Measurements from ENCODE around the gene KRT82.

KRT82 gene

DNA sequence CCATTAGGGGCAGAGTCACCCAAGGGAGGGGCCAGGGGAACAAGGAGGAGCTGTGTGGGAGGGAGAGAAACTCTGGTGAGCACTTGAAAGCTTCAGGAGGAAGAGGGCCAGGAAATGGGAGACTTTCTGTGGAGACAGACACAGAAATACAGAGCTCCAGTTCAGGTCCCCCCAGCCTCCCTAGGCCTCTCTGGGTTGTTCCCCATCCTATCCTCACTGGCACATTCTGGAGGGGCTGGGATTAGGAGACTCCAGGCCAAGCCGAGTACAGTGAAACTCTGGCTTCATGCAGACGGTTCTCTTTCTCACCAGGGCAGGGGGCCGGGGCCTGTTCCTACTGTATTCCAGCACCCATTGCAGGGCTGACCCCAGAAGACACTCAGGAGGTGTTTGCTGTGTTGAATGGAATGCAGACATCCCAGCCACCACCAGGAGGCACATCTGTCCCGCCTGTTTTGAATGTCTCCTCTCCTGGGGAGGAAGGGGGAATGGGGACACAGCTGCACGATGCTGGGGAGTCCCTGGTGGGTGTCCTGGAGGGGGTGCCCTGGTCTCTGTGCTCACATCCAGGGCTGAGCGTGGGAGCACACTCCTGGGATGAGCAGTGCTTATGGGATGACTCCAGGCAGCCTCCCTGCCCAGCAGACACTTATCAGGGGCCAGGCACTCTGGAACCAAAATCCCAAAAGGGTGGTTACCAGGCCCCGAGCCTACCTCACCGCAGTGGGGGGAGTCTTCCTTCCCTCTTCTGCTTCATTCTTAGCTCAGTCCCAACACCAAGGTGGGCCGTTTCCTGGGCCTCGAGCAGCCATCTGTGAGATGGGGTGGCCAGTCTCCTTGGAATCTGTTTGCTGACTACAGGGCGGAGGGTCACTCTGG is 15.2 kb downstream of the KRT82 start:
- no peak for FAIRE-seq
- TF ChIP-seq POLR2A (IDR thresholded peaks at IDR 0.05; ENCODE audit: low read depth, low read length): no peak
- DNase-seq (ENCODE audit: insufficient read length, low spot score): peak; percentile 51

DNA sequence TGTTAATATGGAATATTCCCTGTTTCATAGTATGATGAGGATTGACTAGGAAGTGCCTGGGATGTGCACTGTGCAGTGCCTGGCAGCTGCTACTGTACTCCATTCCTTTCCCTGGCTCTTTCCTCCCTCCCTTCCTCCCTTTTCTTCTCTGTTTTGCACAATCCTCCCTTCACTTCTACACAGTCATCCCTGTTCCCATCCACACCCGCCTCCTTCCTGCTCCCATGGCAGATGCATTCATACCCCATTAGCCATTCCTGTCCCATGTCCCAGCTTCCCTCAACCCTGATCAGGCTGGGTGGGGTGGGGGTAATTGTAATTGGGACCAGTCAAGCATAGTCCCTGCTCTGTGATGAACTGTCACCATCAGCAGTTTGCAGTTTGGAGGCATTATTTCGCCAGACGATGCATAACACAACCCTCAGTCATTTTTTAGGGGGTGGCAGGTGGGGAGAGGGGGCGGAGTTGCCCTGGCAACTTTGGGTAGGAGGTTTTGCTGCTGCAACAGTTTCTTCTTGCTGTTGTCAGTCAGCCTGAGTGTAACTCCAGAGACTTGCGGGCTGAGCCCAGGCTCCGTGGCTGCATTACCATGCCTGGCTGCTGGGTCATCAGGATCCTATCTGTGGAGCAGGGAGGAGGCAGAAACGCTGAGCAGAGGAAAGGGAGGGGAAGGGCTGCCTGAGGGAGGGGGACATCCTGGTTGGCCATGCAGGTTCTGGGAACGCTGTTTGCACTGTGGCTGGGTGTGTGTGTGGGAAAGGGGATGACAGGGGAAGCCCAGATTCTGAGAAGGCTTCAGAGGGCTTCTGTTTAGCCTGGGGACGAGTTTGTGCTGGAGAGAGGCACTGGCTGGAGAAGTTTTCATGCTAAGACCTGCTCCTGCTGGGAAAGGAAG is 16.6 kb downstream of the KRT82 start:
- no peak for FAIRE-seq
- no peak for DNase-seq (ENCODE audit: insufficient read length, low spot score)
- no peak for TF ChIP-seq POLR2A (IDR thresholded peaks at IDR 0.05; ENCODE audit: low read depth, low read length)

DNA sequence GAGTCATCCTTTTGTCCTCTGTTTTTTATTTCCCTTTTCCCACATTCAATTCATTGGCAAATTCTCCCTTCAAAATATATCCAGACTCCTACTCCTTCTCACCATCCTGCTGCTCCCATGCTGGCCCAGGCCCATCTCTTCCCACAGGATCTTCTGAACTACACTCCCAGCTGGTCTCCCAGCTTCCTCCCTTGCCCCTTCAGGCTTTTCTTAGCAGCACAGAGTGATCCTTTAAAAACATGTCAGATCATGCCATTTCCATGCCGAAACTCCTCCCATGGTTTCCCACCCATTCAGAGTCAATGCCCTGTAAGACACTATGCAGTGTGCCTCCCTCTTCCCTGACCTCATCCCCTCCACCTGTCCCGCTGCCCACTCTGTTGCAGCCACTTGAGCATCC is 18.3 kb downstream of the KRT82 start:
- no peak for TF ChIP-seq POLR2A (IDR thresholded peaks at IDR 0.05; ENCODE audit: low read depth, low read length)
- DNase-seq (ENCODE audit: insufficient read length, low spot score) (no peak), FAIRE-seq (no peak)

DNA sequence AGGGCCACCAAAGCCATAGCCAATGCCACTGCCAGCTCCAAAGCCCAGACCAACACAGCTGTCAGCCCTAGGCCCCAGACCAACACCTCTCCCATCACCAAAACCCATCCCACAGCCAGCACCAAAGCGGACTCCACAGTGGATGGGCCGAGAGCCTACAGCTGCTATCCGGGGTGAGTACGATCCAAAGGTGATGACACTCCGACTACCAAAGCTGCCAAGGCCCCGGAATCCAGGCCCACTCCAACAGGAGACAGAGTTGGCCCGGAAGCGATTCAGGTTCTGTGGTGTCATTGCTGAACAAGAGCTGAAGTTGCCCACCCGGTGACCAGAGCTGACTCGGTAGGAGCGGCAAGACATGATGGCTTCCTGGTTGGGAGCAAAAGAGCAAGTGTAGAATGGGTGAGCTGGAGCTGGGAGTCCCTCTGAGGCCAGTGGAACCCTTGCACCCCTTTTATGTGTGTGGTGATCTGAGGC is 20.9 kb downstream of the KRT82 start, which contains the start of gene KRT84:
KRT84 (minus strand) TSS at position 427 of the 477 bp plus-strand sequence; CDS start at position 360, 67 bp downstream.
- no peak for DNase-seq (ENCODE audit: insufficient read length, low spot score)
- no peak for FAIRE-seq
- TF ChIP-seq POLR2A (IDR thresholded peaks at IDR 0.05; ENCODE audit: low read depth, low read length): no peak

DNA sequence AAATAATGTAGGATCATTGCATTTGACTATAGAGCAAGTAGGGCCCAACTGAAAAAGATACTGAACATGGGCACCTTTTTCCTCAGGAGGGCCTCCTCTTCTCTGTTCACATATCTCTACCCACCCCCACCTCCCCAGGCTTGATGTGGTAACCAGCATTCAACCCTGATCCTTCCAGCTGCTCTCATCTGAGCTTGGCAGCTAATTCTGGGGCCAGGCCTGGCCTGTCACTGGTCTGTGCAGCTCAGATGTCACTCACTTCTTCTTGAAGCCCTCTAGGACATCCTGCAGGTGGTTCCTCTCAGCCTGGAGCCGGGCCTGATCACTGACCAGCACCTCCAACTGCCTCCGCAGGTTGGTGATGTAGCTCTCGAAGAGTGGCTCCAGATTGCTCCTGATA is 22.8 kb downstream of the KRT82 start:
- FAIRE-seq (no peak), DNase-seq (ENCODE audit: insufficient read length, low spot score) (no peak)
- no peak for TF ChIP-seq POLR2A (IDR thresholded peaks at IDR 0.05; ENCODE audit: low read depth, low read length)

DNA sequence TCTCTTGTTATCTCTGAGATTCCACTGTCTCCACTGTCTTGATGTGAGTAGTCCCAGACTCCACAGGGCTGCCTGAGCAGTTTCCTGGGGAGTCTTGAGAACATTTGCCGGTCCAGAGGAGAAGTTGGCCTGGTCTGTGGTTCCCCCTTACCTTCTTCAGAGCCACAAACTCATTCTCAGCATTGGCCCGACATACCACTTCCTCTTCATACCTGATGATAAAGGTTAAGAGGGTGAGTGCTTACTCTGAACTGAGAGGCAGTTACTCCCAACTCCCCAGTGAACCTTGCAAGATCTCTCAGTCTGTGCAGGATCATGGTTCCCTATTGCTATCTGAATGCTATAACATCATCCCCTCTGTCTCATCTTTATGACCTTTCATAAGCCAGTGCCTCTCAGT is 23.3 kb downstream of the KRT82 start:
- FAIRE-seq (no peak), DNase-seq (ENCODE audit: insufficient read length, low spot score) (no peak)
- no peak for TF ChIP-seq POLR2A (IDR thresholded peaks at IDR 0.05; ENCODE audit: low read depth, low read length)

DNA sequence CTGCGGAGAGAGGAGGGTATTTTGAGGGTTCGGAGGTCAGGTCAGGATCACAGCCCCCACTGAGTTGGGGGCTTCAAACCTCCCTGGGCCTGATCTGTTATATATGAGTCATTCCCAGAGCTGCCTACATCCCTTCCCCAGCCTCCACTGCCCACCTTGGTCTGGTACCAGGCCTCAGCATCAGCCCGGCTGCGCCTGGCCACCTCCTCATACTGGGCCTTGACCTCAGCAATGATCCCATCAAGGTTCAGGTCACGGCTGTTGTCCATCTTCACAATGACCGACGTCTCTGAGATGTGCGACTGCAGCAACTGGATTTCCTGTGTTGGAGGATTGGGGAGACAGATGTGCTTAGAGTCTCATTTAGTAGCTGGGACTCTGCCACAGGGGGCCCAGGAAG is 24.9 kb downstream of the KRT82 start:
- no peak for DNase-seq (ENCODE audit: insufficient read length, low spot score)
- no peak for FAIRE-seq
- no peak for TF ChIP-seq POLR2A (IDR thresholded peaks at IDR 0.05; ENCODE audit: low read depth, low read length)

DNA sequence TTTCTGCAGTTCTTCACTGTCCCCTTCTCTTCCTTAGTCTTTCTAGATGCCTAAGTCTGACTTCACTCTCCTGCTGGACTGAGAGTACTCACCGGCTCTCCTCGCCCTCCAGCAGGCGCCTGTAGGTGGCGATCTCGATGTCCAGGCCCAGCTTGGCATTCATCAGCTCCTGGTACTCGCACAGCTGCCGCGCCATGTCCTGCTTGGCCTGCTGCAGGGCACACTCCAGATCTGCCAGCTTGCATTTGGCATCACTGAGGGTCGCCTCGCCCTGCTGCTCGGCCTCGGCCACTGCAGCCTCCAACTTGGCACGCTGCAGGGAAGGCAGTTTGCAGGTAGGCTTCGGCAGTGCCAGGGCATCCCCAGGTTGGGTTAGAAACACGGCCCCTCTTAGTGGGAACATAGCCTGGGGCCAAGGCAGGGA is 25.9 kb downstream of the KRT82 start:
- TF ChIP-seq POLR2A (IDR thresholded peaks at IDR 0.05; ENCODE audit: low read depth, low read length): no peak
- FAIRE-seq: no peak
- no peak for DNase-seq (ENCODE audit: insufficient read length, low spot score)

DNA sequence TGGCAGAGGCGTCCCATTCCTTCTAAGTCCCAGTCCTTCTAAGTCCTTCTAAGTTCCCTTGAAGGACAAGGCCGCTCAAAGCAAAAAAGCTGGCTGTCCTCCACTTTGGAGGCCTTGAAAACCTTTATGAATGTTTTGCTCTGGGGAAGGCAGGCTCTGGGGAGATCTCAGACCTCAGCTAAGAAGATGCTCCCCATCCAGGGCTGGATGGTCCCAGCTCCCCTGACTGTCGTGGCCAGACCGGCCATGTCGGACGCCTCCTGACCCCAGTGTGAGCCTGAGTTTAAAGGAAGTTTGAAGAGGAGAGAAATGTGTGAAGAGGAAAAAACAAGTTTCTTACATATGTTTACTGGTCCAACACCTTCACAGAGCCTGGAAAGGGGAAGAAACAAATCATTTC is 26.6 kb downstream of the KRT82 start:
- DNase-seq (ENCODE audit: insufficient read length, low spot score) (no peak), FAIRE-seq (no peak)
- no peak for TF ChIP-seq POLR2A (IDR thresholded peaks at IDR 0.05; ENCODE audit: low read depth, low read length)

DNA sequence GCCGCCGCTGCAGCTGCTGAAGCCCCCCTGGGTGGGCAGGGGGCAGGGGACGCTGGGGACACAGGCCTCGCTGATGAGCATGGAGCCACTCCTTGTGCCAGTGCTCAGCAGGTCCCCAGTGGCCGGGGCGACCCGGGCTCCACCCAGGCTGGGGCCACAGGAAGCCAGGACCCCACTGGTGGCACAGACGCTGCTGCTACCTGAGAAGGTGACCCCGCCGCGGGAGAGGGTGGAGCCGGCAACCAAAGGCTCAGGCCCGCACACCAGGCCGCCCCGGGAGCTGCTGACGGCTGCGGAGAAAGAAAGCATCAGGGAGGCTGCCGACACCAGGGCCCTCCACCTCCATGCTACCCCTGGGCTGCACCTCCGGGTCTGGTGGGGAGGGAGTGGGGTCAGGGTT is 28.0 kb downstream of the KRT82 start:
- FAIRE-seq: no peak
- TF ChIP-seq POLR2A (IDR thresholded peaks at IDR 0.05; ENCODE audit: low read depth, low read length): no peak
- no peak for DNase-seq (ENCODE audit: insufficient read length, low spot score)

DNA sequence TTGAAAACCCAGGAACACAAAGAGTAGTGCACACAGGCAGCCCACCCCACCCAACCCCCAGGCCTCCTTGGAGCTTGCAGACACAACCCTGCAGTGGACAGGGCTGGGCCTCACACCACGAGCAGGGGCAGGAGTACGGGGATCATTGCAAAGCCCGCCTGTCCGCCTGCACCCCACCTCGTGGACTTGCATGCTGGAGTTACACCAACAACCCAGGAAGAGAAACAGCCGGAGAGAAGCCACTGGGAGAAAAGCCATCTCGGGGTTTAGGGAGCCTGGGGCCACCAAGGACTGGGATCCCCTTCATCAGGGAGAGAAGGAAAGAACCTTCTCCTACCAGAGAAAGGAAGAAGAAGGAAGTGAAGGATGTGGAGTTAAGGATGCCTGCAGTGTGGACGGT is 28.9 kb downstream of the KRT82 start:
- no peak for TF ChIP-seq POLR2A (IDR thresholded peaks at IDR 0.05; ENCODE audit: low read depth, low read length)
- DNase-seq (ENCODE audit: insufficient read length, low spot score): no peak
- no peak for FAIRE-seq

DNA sequence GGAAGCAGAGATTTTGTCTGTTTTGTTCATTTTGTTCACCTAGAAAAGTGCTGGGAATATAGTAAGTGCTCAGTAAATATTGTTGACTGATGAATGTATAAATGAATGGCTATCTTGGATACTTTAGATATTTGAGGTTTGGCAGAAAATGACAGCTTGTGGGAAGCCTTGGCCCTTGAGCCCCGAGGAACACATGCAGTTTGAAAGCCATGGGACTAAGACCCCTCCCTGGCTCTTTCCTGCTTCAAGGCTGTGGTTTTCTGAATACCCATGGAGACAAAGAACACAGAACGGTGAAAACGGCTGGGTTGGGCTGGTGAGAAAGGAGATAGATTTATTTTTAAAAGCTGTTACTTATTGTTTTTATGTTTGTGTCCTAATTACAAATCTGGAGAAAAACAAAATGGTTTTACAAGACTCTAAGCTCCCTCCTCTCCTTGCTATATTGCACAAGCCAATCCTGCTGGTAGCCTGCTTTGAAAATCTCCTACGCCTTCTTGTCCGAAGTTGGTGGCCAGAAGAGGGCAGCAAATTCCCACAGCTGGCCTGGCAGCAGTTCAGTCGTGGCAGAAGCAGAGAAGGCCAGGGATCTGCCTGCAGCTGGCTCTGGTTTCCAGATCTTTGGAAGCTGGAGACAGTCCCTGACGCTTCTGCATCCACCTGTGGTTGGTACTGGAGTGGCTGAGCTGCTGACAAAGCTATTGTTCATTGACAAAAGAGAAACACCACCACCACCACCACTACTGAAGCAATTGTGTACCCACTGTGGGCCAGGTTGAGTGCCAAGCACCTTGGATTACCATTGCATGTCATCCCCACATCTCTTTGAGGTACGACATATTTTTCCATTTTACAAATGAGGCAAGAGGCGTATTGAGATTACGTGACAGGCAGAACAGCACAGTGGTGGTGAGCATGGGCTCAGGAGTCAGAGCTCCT is 33.6 kb downstream of the KRT82 start:
- DNase-seq (ENCODE audit: insufficient read length, low spot score) (peak; percentile 90), FAIRE-seq (peak; percentile 75)
- TF ChIP-seq POLR2A (IDR thresholded peaks at IDR 0.05; ENCODE audit: low read depth, low read length): no peak

DNA sequence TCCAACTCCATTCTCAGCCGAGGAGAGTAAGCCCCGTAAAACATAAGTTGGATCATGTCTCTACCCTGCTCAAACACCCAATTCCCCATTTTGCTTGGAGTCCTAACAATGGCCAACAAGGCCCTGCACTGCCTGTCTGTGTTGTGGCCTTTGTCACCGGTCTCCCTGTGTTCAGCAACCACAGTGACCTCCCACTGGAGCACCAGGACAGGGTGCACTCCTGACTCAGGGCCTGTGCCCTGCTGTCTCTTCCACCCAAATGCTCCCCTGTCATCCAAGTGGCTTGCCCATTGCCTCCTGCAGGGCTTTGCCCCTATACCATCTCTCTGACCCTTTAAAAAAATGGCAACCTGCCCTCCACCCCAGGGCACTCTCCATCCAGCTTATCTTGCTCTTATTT is 34.4 kb downstream of the KRT82 start:
- no peak for DNase-seq (ENCODE audit: insufficient read length, low spot score)
- no peak for TF ChIP-seq POLR2A (IDR thresholded peaks at IDR 0.05; ENCODE audit: low read depth, low read length)
- no peak for FAIRE-seq

All from H54 (cell line).